Lower leg skin (tissue), 3 donors: Measurements from ENCODE around the gene TMOD2.

Experiments used
- POLR2A ChIP-seq, 2 donors: fragments of 450-650 bp; IDR thresholded peaks; one replicate each; pipeline ENCODE4 v1.6.1; 2016 to 2017; ENCODE audit warnings: antibody characterized with exemption in 2 of 2, mild to moderate bottlenecking in 1 of 2, moderate library complexity in 1 of 2
- TF ChIP-seq, protein P1 (sequence below), 3 donors: fragments of 450-650 bp; IDR thresholded peaks; one replicate each; pipeline ENCODE4 v1.5.1; 2016; ENCODE audit warnings: antibody characterized with exemption in 3 of 3, mild to moderate bottlenecking in 3 of 3, moderate library complexity in 2 of 3

DNA sequence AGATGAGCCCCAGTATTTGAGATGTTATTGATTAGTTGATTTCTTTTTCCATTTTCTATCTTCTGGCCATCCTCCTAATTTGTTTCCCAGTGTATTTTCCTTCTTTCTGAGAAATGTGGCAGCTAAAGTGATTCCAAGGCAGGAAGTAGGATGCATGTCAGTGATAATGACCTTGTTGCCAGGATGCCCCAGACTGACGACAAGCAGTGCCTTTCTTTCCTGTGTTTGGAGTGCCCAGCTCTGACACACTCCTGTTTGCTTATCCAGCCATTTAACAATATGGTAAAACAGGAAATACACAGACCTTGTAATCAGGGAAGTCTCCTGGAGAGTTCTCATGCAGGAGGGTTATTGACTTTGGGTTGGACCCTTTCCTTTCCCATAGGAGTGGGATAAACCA lies 20.4 kb downstream of the TMOD2 start:
- TF ChIP-seq, protein P1, sequence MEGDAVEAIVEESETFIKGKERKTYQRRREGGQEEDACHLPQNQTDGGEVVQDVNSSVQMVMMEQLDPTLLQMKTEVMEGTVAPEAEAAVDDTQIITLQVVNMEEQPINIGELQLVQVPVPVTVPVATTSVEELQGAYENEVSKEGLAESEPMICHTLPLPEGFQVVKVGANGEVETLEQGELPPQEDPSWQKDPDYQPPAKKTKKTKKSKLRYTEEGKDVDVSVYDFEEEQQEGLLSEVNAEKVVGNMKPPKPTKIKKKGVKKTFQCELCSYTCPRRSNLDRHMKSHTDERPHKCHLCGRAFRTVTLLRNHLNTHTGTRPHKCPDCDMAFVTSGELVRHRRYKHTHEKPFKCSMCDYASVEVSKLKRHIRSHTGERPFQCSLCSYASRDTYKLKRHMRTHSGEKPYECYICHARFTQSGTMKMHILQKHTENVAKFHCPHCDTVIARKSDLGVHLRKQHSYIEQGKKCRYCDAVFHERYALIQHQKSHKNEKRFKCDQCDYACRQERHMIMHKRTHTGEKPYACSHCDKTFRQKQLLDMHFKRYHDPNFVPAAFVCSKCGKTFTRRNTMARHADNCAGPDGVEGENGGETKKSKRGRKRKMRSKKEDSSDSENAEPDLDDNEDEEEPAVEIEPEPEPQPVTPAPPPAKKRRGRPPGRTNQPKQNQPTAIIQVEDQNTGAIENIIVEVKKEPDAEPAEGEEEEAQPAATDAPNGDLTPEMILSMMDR (IDR thresholded peaks at IDR 0.05), result no peak
- TF ChIP-seq POLR2A (IDR thresholded peaks at IDR 0.05), result no peak
